HepG2 (cell line): ENCODE data around the gene PROX1. TPM values are rescaled to one million over a fixed set of nuclear protein-coding genes. Genes with fewer than 3 reads are reported as not detected.

Experiments
- EED ChIP-seq: sonication (generic); formaldehyde crosslinking; IDR thresholded peaks from 2 replicates; pipeline ENCODE4 v1.5.0; 2020; ENCODE audit warnings: mild to moderate bottlenecking, missing genetic modification reagents
- HCFC1 ChIP-seq: fragments of 150-350 bp; IDR thresholded peaks from 2 replicates; pipeline ENCODE4 v1.6.1; 2014; ENCODE audit warnings: low read depth, low read length
- KDM1A ChIP-seq: IDR thresholded peaks from 2 replicates; pipeline ENCODE4 v1.6.1; 2016; ENCODE audit warnings: missing compliant biosample characterization
- MED1 ChIP-seq: sonication (generic); formaldehyde crosslinking; IDR thresholded peaks from 2 replicates; pipeline ENCODE4 v1.4.0; 2020; ENCODE audit warnings: missing genetic modification reagents
- MLLT10 ChIP-seq: sonication (generic); formaldehyde crosslinking; IDR thresholded peaks from 2 replicates; pipeline ENCODE4 v1.4.0; 2020; ENCODE audit warnings: missing genetic modification reagents
- MYNN ChIP-seq: sonication (generic); formaldehyde crosslinking; IDR thresholded peaks from 2 replicates; pipeline ENCODE4 v1.4.0; 2020; ENCODE audit warnings: mild to moderate bottlenecking, low read depth, missing genetic modification reagents
- NCOR1 ChIP-seq: fragments of 200-600 bp; sonication (generic); IDR thresholded peaks from 2 replicates; pipeline ENCODE4 v1.7.0; 2017; ENCODE audit warnings: antibody characterized with exemption, low read length, borderline replicate concordance
- NR1H2 ChIP-seq: sonication (generic); formaldehyde crosslinking; IDR thresholded peaks from 2 replicates; pipeline ENCODE4 v1.8.1; 2022; ENCODE audit warnings: low read depth, missing genetic modification reagents, borderline replicate concordance
- SKI ChIP-seq: fragments of 450-650 bp; IDR thresholded peaks from one replicate; pipeline ENCODE4 v1.6.1; 2018; ENCODE audit warnings: mild to moderate bottlenecking; ENCODE audit not compliant: partially characterized antibody
- SNRNP70 ChIP-seq: fragments of 200-400 bp; formaldehyde crosslinking; IDR thresholded peaks from 2 replicates; pipeline ENCODE4 v1.6.1; 2017; ENCODE audit warnings: mild to moderate bottlenecking, low read depth, low read length, moderate library complexity
- TCF12 ChIP-seq, 2 experiments: fragments of 450-650 bp in 1 of 2; sonication (generic) in 1 of 2; formaldehyde crosslinking in 1 of 2; IDR thresholded peaks; 2 replicates each; pipeline versions ENCODE4 v1.6.1 to v1.8.0; 2017 to 2022; ENCODE audit warnings: antibody characterized with exemption in 1 of 2, mild to moderate bottlenecking in 1 of 2, missing genetic modification reagents in 1 of 2, moderate library complexity in 1 of 2
- ZC3H4 ChIP-seq: sonication (generic); formaldehyde crosslinking; IDR thresholded peaks from 2 replicates; pipeline ENCODE4 v1.4.0; 2020; ENCODE audit warnings: missing genetic modification reagents, borderline replicate concordance
- ZNF260 ChIP-seq: sonication (generic); formaldehyde crosslinking; IDR thresholded peaks from 2 replicates; pipeline ENCODE4 v1.4.0; 2020; ENCODE audit warnings: missing genetic modification reagents, low read depth, mild to moderate bottlenecking, borderline replicate concordance
- ZNF337 ChIP-seq: sonication (generic); formaldehyde crosslinking; IDR thresholded peaks from 2 replicates; pipeline ENCODE4 v1.5.1; 2020; ENCODE audit warnings: missing genetic modification reagents, low read depth, mild to moderate bottlenecking, borderline replicate concordance
- ZNF441 ChIP-seq: sonication (generic); formaldehyde crosslinking; IDR thresholded peaks from 2 replicates; pipeline ENCODE4 v1.7.0; 2021; ENCODE audit warnings: missing genetic modification reagents, borderline replicate concordance
- ZNF772 ChIP-seq: sonication (generic); formaldehyde crosslinking; IDR thresholded peaks from 2 replicates; pipeline ENCODE4 v1.5.0; 2020; ENCODE audit warnings: mild to moderate bottlenecking, missing genetic modification reagents
- polyA plus RNA-seq, 8 experiments: library from polyadenylated mRNA; depleted of rRNA in 3 of 8; stranded (reverse) in 7 of 8; unstranded in 1 of 8; fragments of >200 nt; fragmentation: Illumina TruSeq in 4 of 8; extraction: Trizol in 4 of 8; gene quantifications; 2 replicates each; pipeline versions ENCODE4 v1.2.1 to v1.2.3, GENCODE V29; 2011 to 2016; ENCODE audit warnings: low read depth in 4 of 8, missing spikeins in 1 of 8, mixed read lengths in 1 of 8; ENCODE audit not compliant: insufficient read depth in 1 of 8
- total RNA-seq, 5 experiments: library from RNA; depleted of rRNA; stranded (reverse); fragments of >200 nt; fragmentation: Illumina TruSeq; extraction: Trizol; gene quantifications; 2 replicates each; pipeline ENCODE4 v1.2.3, GENCODE V29; 2016; ENCODE audit warnings: low read depth in 1 of 5
- TF ChIP-seq, protein P1 (sequence below): sonication (generic); formaldehyde crosslinking; IDR thresholded peaks from 2 replicates; pipeline ENCODE4 v1.4.0; 2020; ENCODE audit warnings: missing genetic modification reagents, borderline replicate concordance
- TF ChIP-seq, protein P2 (sequence below): sonication (generic); formaldehyde crosslinking; IDR thresholded peaks from 2 replicates; pipeline ENCODE4 v1.4.0; 2020; ENCODE audit warnings: missing genetic modification reagents
- TF ChIP-seq, protein P3 (sequence below): IDR thresholded peaks from 2 replicates; pipeline ENCODE4 v1.6.1; 2016; ENCODE audit warnings: low read depth
- TF ChIP-seq, protein P4 (sequence below): sonication (generic); formaldehyde crosslinking; IDR thresholded peaks from 2 replicates; pipeline ENCODE4 v1.5.1; 2020; ENCODE audit warnings: mild to moderate bottlenecking, missing genetic modification reagents, moderate library complexity
- TF ChIP-seq, protein P5 (sequence below): sonication (generic); formaldehyde crosslinking; IDR thresholded peaks from 2 replicates; pipeline ENCODE4 v1.8.1; 2023; ENCODE audit warnings: mild to moderate bottlenecking, moderate library complexity, missing genetic modification reagents

PROX1 gene
- total and polyA plus RNA-seq, 2 of the 13 experiments (the other 11 are each of a cell fraction or from before 2014, with no cell fraction given) = 12.3 to 30.2 TPM

DNA sequence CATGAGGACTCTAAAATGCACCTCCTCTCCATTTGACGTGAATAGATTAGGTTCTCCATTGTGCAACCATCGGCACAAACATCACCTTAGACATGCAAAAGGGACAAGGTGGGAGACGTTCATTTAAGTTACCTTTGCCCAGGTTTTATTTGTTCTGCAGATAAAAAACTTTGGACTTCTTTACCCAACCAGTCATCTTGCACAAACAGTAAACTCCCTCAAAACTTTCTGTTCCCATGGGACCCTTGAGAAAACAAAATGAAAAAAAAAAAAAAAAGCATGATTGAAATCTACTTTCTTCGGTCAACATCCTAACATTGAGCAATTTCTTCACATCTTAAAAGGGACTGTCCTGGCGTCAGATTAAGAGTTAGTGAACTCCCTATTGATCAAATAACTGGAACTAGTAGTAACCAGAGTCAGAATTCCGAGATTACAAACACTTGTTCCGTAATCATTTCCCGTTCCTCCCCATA lies 31.4 kb upstream of the PROX1 start (continued):
- TF ChIP-seq, protein P1, sequence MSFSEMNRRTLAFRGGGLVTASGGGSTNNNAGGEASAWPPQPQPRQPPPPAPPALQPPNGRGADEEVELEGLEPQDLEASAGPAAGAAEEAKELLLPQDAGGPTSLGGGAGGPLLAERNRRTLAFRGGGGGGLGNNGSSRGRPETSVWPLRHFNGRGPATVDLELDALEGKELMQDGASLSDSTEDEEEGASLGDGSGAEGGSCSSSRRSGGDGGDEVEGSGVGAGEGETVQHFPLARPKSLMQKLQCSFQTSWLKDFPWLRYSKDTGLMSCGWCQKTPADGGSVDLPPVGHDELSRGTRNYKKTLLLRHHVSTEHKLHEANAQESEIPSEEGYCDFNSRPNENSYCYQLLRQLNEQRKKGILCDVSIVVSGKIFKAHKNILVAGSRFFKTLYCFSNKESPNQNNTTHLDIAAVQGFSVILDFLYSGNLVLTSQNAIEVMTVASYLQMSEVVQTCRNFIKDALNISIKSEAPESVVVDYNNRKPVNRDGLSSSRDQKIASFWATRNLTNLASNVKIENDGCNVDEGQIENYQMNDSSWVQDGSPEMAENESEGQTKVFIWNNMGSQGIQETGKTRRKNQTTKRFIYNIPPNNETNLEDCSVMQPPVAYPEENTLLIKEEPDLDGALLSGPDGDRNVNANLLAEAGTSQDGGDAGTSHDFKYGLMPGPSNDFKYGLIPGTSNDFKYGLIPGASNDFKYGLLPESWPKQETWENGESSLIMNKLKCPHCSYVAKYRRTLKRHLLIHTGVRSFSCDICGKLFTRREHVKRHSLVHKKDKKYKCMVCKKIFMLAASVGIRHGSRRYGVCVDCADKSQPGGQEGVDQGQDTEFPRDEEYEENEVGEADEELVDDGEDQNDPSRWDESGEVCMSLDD (CRISPR knock-in tag) = no peak
- TF ChIP-seq SKI (peak; percentile 56), ZNF772 (CRISPR knock-in tag) (no peak), SNRNP70 (no peak), NR1H2 (CRISPR knock-in tag) (no peak), ZNF337 (no peak), KDM1A (CRISPR knock-in tag) (no peak), MLLT10 (CRISPR knock-in tag) (no peak), ZNF441 (CRISPR knock-in tag) (no peak), NCOR1 (peak; percentile 94), MED1 (CRISPR knock-in tag) (peak; percentile 77), EED (CRISPR knock-in tag) (no peak), ZNF260 (CRISPR knock-in tag) (no peak), HCFC1 (no peak), MYNN (no peak), TCF12 (IDR thresholded peaks at IDR 0.05) (no peak), TCF12 (CRISPR knock-in tag; IDR thresholded peaks at IDR 0.05) (no peak), ZC3H4 (CRISPR knock-in tag) (no peak)
- TF ChIP-seq, protein P2, sequence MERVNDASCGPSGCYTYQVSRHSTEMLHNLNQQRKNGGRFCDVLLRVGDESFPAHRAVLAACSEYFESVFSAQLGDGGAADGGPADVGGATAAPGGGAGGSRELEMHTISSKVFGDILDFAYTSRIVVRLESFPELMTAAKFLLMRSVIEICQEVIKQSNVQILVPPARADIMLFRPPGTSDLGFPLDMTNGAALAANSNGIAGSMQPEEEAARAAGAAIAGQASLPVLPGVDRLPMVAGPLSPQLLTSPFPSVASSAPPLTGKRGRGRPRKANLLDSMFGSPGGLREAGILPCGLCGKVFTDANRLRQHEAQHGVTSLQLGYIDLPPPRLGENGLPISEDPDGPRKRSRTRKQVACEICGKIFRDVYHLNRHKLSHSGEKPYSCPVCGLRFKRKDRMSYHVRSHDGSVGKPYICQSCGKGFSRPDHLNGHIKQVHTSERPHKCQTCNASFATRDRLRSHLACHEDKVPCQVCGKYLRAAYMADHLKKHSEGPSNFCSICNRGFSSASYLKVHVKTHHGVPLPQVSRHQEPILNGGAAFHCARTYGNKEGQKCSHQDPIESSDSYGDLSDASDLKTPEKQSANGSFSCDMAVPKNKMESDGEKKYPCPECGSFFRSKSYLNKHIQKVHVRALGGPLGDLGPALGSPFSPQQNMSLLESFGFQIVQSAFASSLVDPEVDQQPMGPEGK (CRISPR knock-in tag) = no peak
- TF ChIP-seq, protein P3, sequence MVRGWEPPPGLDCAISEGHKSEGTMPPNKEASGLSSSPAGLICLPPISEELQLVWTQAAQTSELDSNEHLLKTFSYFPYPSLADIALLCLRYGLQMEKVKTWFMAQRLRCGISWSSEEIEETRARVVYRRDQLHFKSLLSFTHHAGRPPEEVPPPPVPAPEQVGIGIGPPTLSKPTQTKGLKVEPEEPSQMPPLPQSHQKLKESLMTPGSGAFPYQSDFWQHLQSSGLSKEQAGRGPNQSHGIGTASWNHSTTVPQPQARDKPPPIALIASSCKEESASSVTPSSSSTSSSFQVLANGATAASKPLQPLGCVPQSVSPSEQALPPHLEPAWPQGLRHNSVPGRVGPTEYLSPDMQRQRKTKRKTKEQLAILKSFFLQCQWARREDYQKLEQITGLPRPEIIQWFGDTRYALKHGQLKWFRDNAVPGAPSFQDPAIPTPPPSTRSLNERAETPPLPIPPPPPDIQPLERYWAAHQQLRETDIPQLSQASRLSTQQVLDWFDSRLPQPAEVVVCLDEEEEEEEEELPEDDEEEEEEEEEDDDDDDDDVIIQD (CRISPR knock-in tag) = peak; percentile 39; the same call in 1 of the 2 replicates
- TF ChIP-seq, protein P4, sequence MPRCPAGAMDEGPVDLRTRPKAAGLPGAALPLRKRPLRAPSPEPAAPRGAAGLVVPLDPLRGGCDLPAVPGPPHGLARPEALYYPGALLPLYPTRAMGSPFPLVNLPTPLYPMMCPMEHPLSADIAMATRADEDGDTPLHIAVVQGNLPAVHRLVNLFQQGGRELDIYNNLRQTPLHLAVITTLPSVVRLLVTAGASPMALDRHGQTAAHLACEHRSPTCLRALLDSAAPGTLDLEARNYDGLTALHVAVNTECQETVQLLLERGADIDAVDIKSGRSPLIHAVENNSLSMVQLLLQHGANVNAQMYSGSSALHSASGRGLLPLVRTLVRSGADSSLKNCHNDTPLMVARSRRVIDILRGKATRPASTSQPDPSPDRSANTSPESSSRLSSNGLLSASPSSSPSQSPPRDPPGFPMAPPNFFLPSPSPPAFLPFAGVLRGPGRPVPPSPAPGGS (CRISPR knock-in tag) = no peak
- TF ChIP-seq, protein P5, sequence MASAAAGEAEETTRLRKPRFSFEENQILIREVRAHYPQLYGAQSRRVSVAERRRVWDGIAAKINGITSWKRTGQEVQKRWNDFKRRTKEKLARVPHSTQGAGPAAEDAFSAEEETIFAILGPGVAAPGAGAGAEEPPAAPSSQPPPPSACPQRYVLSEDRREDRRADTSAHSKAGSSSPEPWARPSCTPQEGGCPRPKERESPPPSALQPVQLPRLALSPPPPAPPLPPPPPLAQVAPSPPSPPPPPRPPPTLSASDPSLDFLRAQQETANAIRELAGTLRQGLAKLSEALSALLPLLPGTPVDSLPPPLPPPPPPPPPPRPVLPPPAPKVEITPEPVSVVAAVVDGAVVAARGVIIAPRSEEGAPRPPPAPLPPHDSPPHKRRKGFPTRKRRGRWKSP = no peak
